GM23248 (cell line): ENCODE results near the gene SRSF1. TPM values are rescaled to one million over a fixed set of nuclear protein-coding genes. Genes with fewer than 3 reads are reported as not detected.

Experiments used
- DNase-seq: peaks from one replicate; pipeline ENCODE4 v3.0.0-alpha.2; 2015
- H2AFZ ChIP-seq: fragments of 200-600 bp; sonication (generic); 2 replicates; pipeline ENCODE4 v1.6.1; 2016; ENCODE audit warnings: antibody characterized with exemption
- H3F3A ChIP-seq: fragments of 200-600 bp; sonication (generic); 2 replicates; pipeline ENCODE4 v1.6.1; 2016; ENCODE audit warnings: mild to moderate bottlenecking, antibody characterized with exemption, mixed run types; ENCODE audit not compliant: insufficient read depth
- H3K27ac ChIP-seq: fragments of 200-600 bp; sonication (generic); 2 replicates; pipeline ENCODE4 v1.5.1; 2016; ENCODE audit warnings: mild to moderate bottlenecking
- H3K27me3 ChIP-seq: fragments of 200-600 bp; sonication (generic); replicated peaks from 2 replicates; pipeline ENCODE4 v1.6.1; 2016; ENCODE audit warnings: mild to moderate bottlenecking; ENCODE audit not compliant: insufficient read depth
- H3K36me3 ChIP-seq: fragments of 200-600 bp; sonication (generic); 2 replicates; pipeline ENCODE4 v1.6.1; 2016; ENCODE audit warnings: low read depth, mild to moderate bottlenecking
- H3K4me1 ChIP-seq: fragments of 200-600 bp; sonication (generic); 2 replicates; pipeline ENCODE4 v1.6.1; 2016; ENCODE audit warnings: mild to moderate bottlenecking; ENCODE audit not compliant: insufficient read depth
- H3K4me2 ChIP-seq: fragments of 200-600 bp; sonication (generic); one replicate; pipeline ENCODE4 v1.6.1; 2016; ENCODE audit warnings: mild to moderate bottlenecking; ENCODE audit not compliant: unreplicated experiment
- H3K4me3 ChIP-seq: fragments of 200-600 bp; sonication (generic); 2 replicates; pipeline ENCODE4 v1.5.1; 2016; ENCODE audit warnings: mild to moderate bottlenecking
- H3K79me2 ChIP-seq: fragments of 200-600 bp; sonication (generic); 2 replicates; pipeline ENCODE4 v1.6.1; 2016; ENCODE audit warnings: mild to moderate bottlenecking; ENCODE audit not compliant: insufficient read depth
- H3K9ac ChIP-seq: fragments of 200-600 bp; sonication (generic); 2 replicates; pipeline ENCODE4 v1.6.1; 2016; ENCODE audit warnings: mild to moderate bottlenecking
- H3K9me2 ChIP-seq: fragments of 200-600 bp; sonication (generic); 2 replicates; pipeline ENCODE4 v1.6.1; 2016; ENCODE audit warnings: mixed run types, mild to moderate bottlenecking, moderate library complexity; ENCODE audit not compliant: insufficient read depth
- H3K9me3 ChIP-seq: fragments of 200-600 bp; sonication (generic); one replicate; pipeline ENCODE4 v1.6.1; 2017; ENCODE audit warnings: low read depth
- H4K20me1 ChIP-seq: fragments of 200-600 bp; sonication (generic); 2 replicates; pipeline ENCODE4 v1.6.0; 2016; ENCODE audit not compliant: insufficient read depth
- EZH2 ChIP-seq: fragments of 200-600 bp; sonication (generic); IDR thresholded peaks from 2 replicates; pipeline ENCODE4 v1.6.1; 2018; ENCODE audit warnings: antibody characterized with exemption, mild to moderate bottlenecking; ENCODE audit not compliant: insufficient read depth, poor library complexity, severe bottlenecking
- EZH2phosphoT487 ChIP-seq: fragments of 200-600 bp; sonication (generic); IDR thresholded peaks from 2 replicates; pipeline ENCODE4 v1.6.1; 2018; ENCODE audit warnings: antibody characterized with exemption, moderate library complexity, mild to moderate bottlenecking, low read depth; ENCODE audit not compliant: insufficient read depth
- WGBS, 2 experiments: methylation state at CpG; one replicate each; pipeline ENCODE4 v1.1.6; 2015 to 2017; ENCODE audit warnings: low lambda C conversion rate in 2 of 2, low coverage in 1 of 2; ENCODE audit errors: missing lambda C conversion rate in 2 of 2; 5-methylcytosine and 5-hydroxymethylcytosine counted together
- in situ Hi-C: fragments of 300-500 bp; cut with MboI; formaldehyde crosslinking; loops from 2 replicates; pipeline ENCODE4 v1.15.0; 2020
- polyA plus RNA-seq: library from polyadenylated mRNA; unstranded; fragments of >200 nt; fragmentation: Nextera tagmentation; extraction: Ambion mirVana; gene quantifications from 2 replicates; pipeline ENCODE4 v1.2.1, GENCODE V29; 2016
- total RNA-seq: library from RNA; depleted of rRNA; stranded (reverse); fragments of >200 nt; shearing (Covaris generic); gene quantifications from 2 replicates; pipeline ENCODE4 v1.2.3, GENCODE V29; 2014

Gene SRSF1
- total and polyA plus RNA-seq, 2 experiments from 2014 or later = 130 to 204 TPM

DNA sequence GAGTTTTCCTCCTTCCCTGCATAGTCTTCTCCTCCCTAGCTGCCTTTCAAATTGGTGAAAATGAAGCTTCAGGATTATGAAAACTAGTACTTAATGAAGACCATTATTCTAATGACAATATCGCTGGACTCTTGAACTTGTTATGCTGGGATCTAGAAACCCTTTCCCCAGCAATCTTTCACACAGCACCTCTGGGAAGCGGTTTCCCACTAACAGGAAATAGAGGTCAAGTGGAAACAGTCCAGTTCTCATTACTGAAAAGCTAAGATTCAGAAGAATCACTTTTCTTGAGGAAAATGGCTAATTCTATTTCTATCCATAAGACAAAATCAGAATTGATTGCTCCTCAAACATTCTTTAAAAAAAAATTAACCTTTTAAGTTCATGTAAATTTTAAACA, 17.0 kb downstream of the SRSF1 start:
- Histone ChIP-seq H3K4me2 (no peak overlapping the region), H3K4me3 (no peak overlapping the region), H4K20me1 (no peaks in the 10 kb centered on the region), H3K9me3 (no peaks in the 10 kb centered on the region), H3K79me2 (peaks cover 47% of the 10 kb centered on the region), H3K27ac (no peak overlapping the region), H3K4me1 (peaks cover 27% of the 10 kb centered on the region), H2AFZ (no peak overlapping the region), H3K36me3 (no peaks in the 10 kb centered on the region), H3K9me2 (no peaks in the 10 kb centered on the region), H3K27me3 (no peaks in the 10 kb centered on the region), H3F3A (peaks cover 81% of the 10 kb centered on the region), H3K9ac (no peak overlapping the region)
- TF ChIP-seq EZH2phosphoT487 (no peak), EZH2 (no peak)
- no peak for DNase-seq
- WGBS, 2 experiments = 91 to 95% methylated on average over 2 of the region's 2 CpGs
- in situ Hi-C loops = no loop called here

- Histone ChIP-seq H2AFZ (peak overlapping the region; percentile 74), H3K9me3 (no peaks in the 10 kb centered on the region), H4K20me1 (no peaks in the 10 kb centered on the region), H3K27ac (peak overlapping the region; percentile 89), H3K4me3 (peak overlapping the region; percentile 81), H3K4me2 (peak overlapping the region; percentile 95), H3K9ac (peak overlapping the region; percentile 94), H3K9me2 (no peaks in the 10 kb centered on the region), H3K79me2 (peaks cover 48% of the 10 kb centered on the region), H3F3A (peaks cover 75% of the 10 kb centered on the region), H3K27me3 (no peaks in the 10 kb centered on the region), H3K36me3 (no peaks in the 10 kb centered on the region), H3K4me1 (peaks cover 39% of the 10 kb centered on the region)
- TF ChIP-seq EZH2 = no peak
- TF ChIP-seq EZH2phosphoT487 = no peak
- DNase-seq = peak; percentile 84
- 1 to 2% methylated on average over 30 to 40 of the region's 54 CpGs for WGBS, 2 experiments
- in situ Hi-C loops = no loop called here
Observed at GRCh38 chr17:57988301-57989250, 18.5 kb downstream of the SRSF1 start.

- Histone ChIP-seq H3K36me3 (no peaks in the 10 kb centered on the region), H3K9ac (peak within 1 kb of the TSS; percentile 94), H3K9me2 (no peaks in the 10 kb centered on the region), H4K20me1 (no peaks in the 10 kb centered on the region), H3F3A (peaks cover 69% of the 10 kb centered on the region), H3K4me1 (peaks cover 40% of the 10 kb centered on the region), H3K4me3 (peak within 1 kb of the TSS; percentile 81), H2AFZ (peak within 1 kb of the TSS; percentile 74), H3K9me3 (no peaks in the 10 kb centered on the region), H3K27me3 (no peaks in the 10 kb centered on the region), H3K79me2 (peaks cover 56% of the 10 kb centered on the region), H3K4me2 (peak within 1 kb of the TSS; percentile 95), H3K27ac (peak within 1 kb of the TSS; percentile 89)
- 2 to 3% methylated on average over 9 to 68 of the region's 74 CpGs for WGBS, 2 experiments
- in situ Hi-C loops = no loop called here
- peak; percentile 90 for DNase-seq
- TF ChIP-seq EZH2phosphoT487 (no peak), EZH2 (no peak)
Observed at GRCh38 chr17:57987581-57988300, 19.3 kb downstream of the SRSF1 start, which contains the start of gene VEZF1. Gene VEZF1 (minus strand): TSS chr17:57988254. CDS start chr17:57988111, 143 bp downstream.

DNA sequence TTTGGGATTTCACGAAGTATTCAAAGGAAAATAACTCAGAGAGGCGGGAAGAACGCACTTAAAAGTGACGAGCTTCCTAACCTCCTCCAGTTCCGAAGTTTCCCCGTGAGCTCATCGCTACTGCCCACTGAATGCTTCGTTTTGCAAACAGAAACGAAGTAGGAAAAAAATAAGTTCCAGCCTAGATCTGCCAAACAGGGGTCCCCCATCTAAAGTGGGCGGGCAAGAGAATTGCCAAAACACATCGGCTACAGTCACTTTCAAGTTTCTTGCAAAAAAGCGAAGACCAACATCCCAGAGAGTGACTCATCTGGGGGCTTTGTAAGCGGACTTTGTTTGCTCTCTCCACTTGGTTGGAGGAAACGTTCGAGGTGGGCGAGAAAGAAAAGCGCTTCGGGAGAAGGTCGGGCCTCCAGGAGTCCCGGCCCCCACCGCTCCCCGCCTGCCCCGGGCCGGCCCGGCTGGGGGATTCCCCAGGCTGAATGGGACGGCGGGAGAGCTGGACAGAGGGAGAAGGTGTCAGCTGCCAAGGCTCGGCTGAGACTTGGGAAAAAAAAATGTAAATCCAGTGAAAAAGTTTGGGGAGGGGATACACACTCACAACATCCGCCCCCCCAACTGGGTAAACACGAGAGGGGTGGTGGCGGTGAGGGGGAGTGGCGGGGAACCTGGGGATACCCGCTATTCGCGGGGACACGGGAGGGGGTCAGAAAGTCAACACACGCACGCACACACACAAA, 20.0 kb downstream of the SRSF1 start:
- no peaks in the 10 kb centered on the region for H3K9me2 ChIP-seq
- H3K36me3 ChIP-seq = 0 out of 2 replicates have a peak, but pooled peaks cover 6% of the 10 kb centered on the region
- H3K4me2 ChIP-seq = peak overlapping the region; percentile 95
- WGBS, 2 experiments = 0 to 1% methylated on average over 27 to 38 of the region's 38 CpGs
- H3F3A ChIP-seq = peaks cover 63% of the 10 kb centered on the region
- H3K9me3 ChIP-seq = no peaks in the 10 kb centered on the region
- H3K4me1 ChIP-seq = peaks cover 40% of the 10 kb centered on the region
- H2AFZ ChIP-seq = peak overlapping the region; percentile 35
- TF ChIP-seq EZH2 (no peak), EZH2phosphoT487 (no peak)
- in situ Hi-C loops = no loop called here
- H3K9ac ChIP-seq = peak overlapping the region; percentile 94
- no peaks in the 10 kb centered on the region for H4K20me1 ChIP-seq
- DNase-seq = peak; percentile 87
- H3K79me2 ChIP-seq = peaks cover 58% of the 10 kb centered on the region
- H3K4me3 ChIP-seq = peak overlapping the region; percentile 81
- H3K27me3 ChIP-seq = no peaks in the 10 kb centered on the region
- H3K27ac ChIP-seq = peak overlapping the region; percentile 89
